HEK293 (cell line): ENCODE results near the gene IGFL2.

ENCODE experiments used
- CTCF ChIA-PET: fragments of 350-600 bp; formaldehyde crosslinking; extraction: SDS; loops from one replicate; lab custom pipeline; 2021; ENCODE audit warnings: antibody characterized with exemption; lab: Yijun Ruan, JAX
- POLR2A ChIA-PET: fragments of 300-600 bp; formaldehyde crosslinking; extraction: SDS; loops from one replicate; lab custom pipeline; 2020; ENCODE audit warnings: antibody characterized with exemption, inconsistent platforms; lab: Yijun Ruan, JAX
- H3K27ac ChIP-seq: fragments of 200-500 bp; sonication (Bioruptor generic); 2 replicates; pipeline ENCODE4 v1.5.1; 2014; ENCODE audit warnings: low read depth, low read length, control low read depth, inconsistent platforms; ENCODE audit errors: extremely low read depth
- H3K36me3 ChIP-seq, 2 experiments: fragments of 200-500 bp in 1 of 2; sonication (Bioruptor generic) in 1 of 2; 1 replicate in 1 of 2; 2 replicates in 1 of 2; pipeline ENCODE4 v1.5.1; 2014 to 2017; ENCODE audit warnings: inconsistent platforms in 2 of 2, low read length in 2 of 2; ENCODE audit not compliant: control insufficient read depth in 2 of 2, insufficient read depth in 1 of 2
- H3K4me1 ChIP-seq: fragments of 200-500 bp; sonication (Bioruptor generic); 2 replicates; pipeline ENCODE4 v1.5.1; 2014; ENCODE audit warnings: mild to moderate bottlenecking, low read length, inconsistent platforms; ENCODE audit not compliant: control insufficient read depth, insufficient read depth
- H3K4me3 ChIP-seq: 2 replicates; pipeline ENCODE4 v1.5.1; 2011; ENCODE audit warnings: low read depth, mild to moderate bottlenecking, control low read depth, low read length, moderate library complexity
- H3K9me3 ChIP-seq: fragments of 200-500 bp; sonication (Bioruptor generic); 2 replicates; pipeline ENCODE4 v1.5.1; 2014; ENCODE audit warnings: low read depth, low read length, inconsistent platforms; ENCODE audit not compliant: control insufficient read depth, insufficient read depth
- KLF17 ChIP-seq: fragments of 450-650 bp; formaldehyde crosslinking; IDR thresholded peaks from 2 replicates; pipeline ENCODE4 v1.5.1; 2016; ENCODE audit warnings: missing biosample characterization, missing genetic modification characterization
- OSR2 ChIP-seq: fragments of 450-650 bp; formaldehyde crosslinking; IDR thresholded peaks from 2 replicates; pipeline ENCODE4 v1.5.1; 2016; ENCODE audit warnings: missing biosample characterization, missing genetic modification characterization
- PATZ1 ChIP-seq: fragments of 450-650 bp; formaldehyde crosslinking; IDR thresholded peaks from 2 replicates; pipeline ENCODE4 v1.5.1; 2016; ENCODE audit warnings: missing biosample characterization, missing genetic modification characterization
- PRDM10 ChIP-seq: fragments of 450-650 bp; formaldehyde crosslinking; IDR thresholded peaks from 2 replicates; pipeline ENCODE4 v1.5.1; 2016; ENCODE audit warnings: missing biosample characterization, missing genetic modification characterization
- SETDB1 ChIP-seq: IDR thresholded peaks from one replicate; pipeline ENCODE4 v1.6.1; 2017; ENCODE audit warnings: mild to moderate bottlenecking, low read length, moderate library complexity, mixed read lengths; ENCODE audit not compliant: insufficient read length
- SP7 ChIP-seq: fragments of 450-650 bp; formaldehyde crosslinking; IDR thresholded peaks from 2 replicates; pipeline ENCODE4 v1.5.1; 2016; ENCODE audit warnings: missing biosample characterization, missing genetic modification characterization
- YY1 ChIP-seq: fragments of 450-650 bp; formaldehyde crosslinking; IDR thresholded peaks from 2 replicates; pipeline ENCODE4 v1.5.1; 2018; ENCODE audit warnings: missing biosample characterization, missing genetic modification characterization
- ZFP3 ChIP-seq: fragments of 450-650 bp; formaldehyde crosslinking; IDR thresholded peaks from 2 replicates; pipeline ENCODE4 v1.5.1; 2016; ENCODE audit warnings: low read depth, missing biosample characterization, missing genetic modification characterization
- ZNF10 ChIP-seq: fragments of 450-650 bp; formaldehyde crosslinking; IDR thresholded peaks from 2 replicates; pipeline ENCODE4 v1.5.1; 2017; ENCODE audit warnings: missing biosample characterization, missing genetic modification characterization
- ZNF132 ChIP-seq: fragments of 450-650 bp; formaldehyde crosslinking; IDR thresholded peaks from 2 replicates; pipeline ENCODE4 v1.5.1; 2017; ENCODE audit warnings: missing biosample characterization, missing genetic modification characterization, borderline replicate concordance
- ZNF138 ChIP-seq: fragments of 450-650 bp; formaldehyde crosslinking; IDR thresholded peaks from 2 replicates; pipeline ENCODE4 v1.5.1; 2016; ENCODE audit warnings: missing biosample characterization, missing genetic modification characterization, borderline replicate concordance
- ZNF155 ChIP-seq: fragments of 450-650 bp; formaldehyde crosslinking; IDR thresholded peaks from 2 replicates; pipeline ENCODE4 v1.5.1; 2016; ENCODE audit warnings: missing biosample characterization, missing genetic modification characterization
- ZNF214 ChIP-seq: fragments of 450-650 bp; formaldehyde crosslinking; IDR thresholded peaks from 2 replicates; pipeline ENCODE4 v1.5.1; 2017; ENCODE audit warnings: missing biosample characterization, mild to moderate bottlenecking, missing genetic modification characterization, borderline replicate concordance
- ZNF23 ChIP-seq: fragments of 450-650 bp; formaldehyde crosslinking; IDR thresholded peaks from 2 replicates; pipeline ENCODE4 v1.5.1; 2016; ENCODE audit warnings: missing biosample characterization, missing genetic modification characterization, borderline replicate concordance
- ZNF280C ChIP-seq: fragments of 450-650 bp; formaldehyde crosslinking; IDR thresholded peaks from 2 replicates; pipeline ENCODE4 v1.5.1; 2016; ENCODE audit warnings: missing biosample characterization, missing genetic modification characterization
- ZNF292 ChIP-seq: fragments of 450-650 bp; formaldehyde crosslinking; IDR thresholded peaks from 2 replicates; pipeline ENCODE4 v1.5.1; 2016; ENCODE audit warnings: low read depth, missing biosample characterization, missing genetic modification characterization, borderline replicate concordance
- ZNF324 ChIP-seq: fragments of 450-650 bp; formaldehyde crosslinking; IDR thresholded peaks from 2 replicates; pipeline ENCODE4 v1.5.1; 2016; ENCODE audit warnings: missing biosample characterization, missing genetic modification characterization
- ZNF350 ChIP-seq: fragments of 450-650 bp; formaldehyde crosslinking; IDR thresholded peaks from 2 replicates; pipeline ENCODE4 v1.5.0; 2017; ENCODE audit warnings: missing biosample characterization, mild to moderate bottlenecking, missing genetic modification characterization
- ZNF510 ChIP-seq: fragments of 450-650 bp; formaldehyde crosslinking; IDR thresholded peaks from 2 replicates; pipeline ENCODE4 v1.5.1; 2018; ENCODE audit warnings: mild to moderate bottlenecking, missing genetic modification characterization, missing biosample characterization; ENCODE audit not compliant: insufficient replicate concordance
- ZNF610 ChIP-seq: fragments of 450-650 bp; formaldehyde crosslinking; IDR thresholded peaks from 2 replicates; pipeline ENCODE4 v1.5.1; 2016; ENCODE audit warnings: missing biosample characterization, missing genetic modification characterization, borderline replicate concordance
- ZNF626 ChIP-seq: fragments of 450-650 bp; sonication (Bioruptor Pico); formaldehyde crosslinking; IDR thresholded peaks from 2 replicates; pipeline ENCODE4 v1.5.1; 2018; ENCODE audit warnings: missing biosample characterization, missing genetic modification characterization, inconsistent platforms
- ZNF629 ChIP-seq: fragments of 450-650 bp; formaldehyde crosslinking; IDR thresholded peaks from 2 replicates; pipeline ENCODE4 v1.5.1; 2017; ENCODE audit warnings: missing biosample characterization, missing genetic modification characterization
- ZNF658 ChIP-seq: fragments of 450-650 bp; formaldehyde crosslinking; IDR thresholded peaks from 2 replicates; pipeline ENCODE4; 2016; ENCODE audit warnings: missing biosample characterization, missing genetic modification characterization
- ZNF670 ChIP-seq: fragments of 450-650 bp; formaldehyde crosslinking; IDR thresholded peaks from 2 replicates; pipeline ENCODE4 v1.5.1; 2016; ENCODE audit warnings: missing biosample characterization, missing genetic modification characterization, low read depth
- ZNF692 ChIP-seq: fragments of 450-650 bp; formaldehyde crosslinking; IDR thresholded peaks from 2 replicates; pipeline ENCODE4 v1.5.1; 2016; ENCODE audit warnings: missing biosample characterization, missing genetic modification characterization
- ZNF785 ChIP-seq: fragments of 450-650 bp; formaldehyde crosslinking; IDR thresholded peaks from 2 replicates; pipeline ENCODE4 v1.5.1; 2016; ENCODE audit warnings: missing biosample characterization, missing genetic modification characterization
- ZNF791 ChIP-seq: fragments of 450-650 bp; formaldehyde crosslinking; IDR thresholded peaks from 2 replicates; pipeline ENCODE4 v1.5.1; 2016; ENCODE audit warnings: missing biosample characterization, missing genetic modification characterization
- ZNF830 ChIP-seq: fragments of 450-650 bp; IDR thresholded peaks from 2 replicates; pipeline ENCODE4 v1.5.0; 2018; ENCODE audit warnings: missing biosample characterization, missing genetic modification characterization, low read depth, mild to moderate bottlenecking, moderate library complexity

Gene IGFL2

GRCh38 chr19:46133101-46133627 lies 14.9 kb upstream of the IGFL2 start:
- POLR2A ChIA-PET, result interaction anchor here (1.1 to 1.5 kb wide), 2 partner anchors 17 to 78 kb away, joined by 3 read pairs; no protein-coding TSS in a partner anchor
- TF ChIP-seq ZNF280C (tag by site-specific recombination), result no peak
- peak; percentile 51 for TF ChIP-seq SETDB1
- TF ChIP-seq ZNF214 (tag by site-specific recombination), result no peak
- TF ChIP-seq ZNF785 (tag by site-specific recombination), result no peak
- TF ChIP-seq PRDM10 (tag by site-specific recombination), result peak; percentile 74
- TF ChIP-seq ZFP3 (tag by site-specific recombination), result no peak
- no peak for TF ChIP-seq ZNF138 (tag by site-specific recombination)
- TF ChIP-seq SP7 (tag by site-specific recombination), result peak; percentile 44
- TF ChIP-seq ZNF658 (tag by site-specific recombination), result no peak
- TF ChIP-seq ZNF324, result no peak
- no peak for TF ChIP-seq PATZ1 (tag by site-specific recombination)
- TF ChIP-seq ZNF791 (tag by site-specific recombination), result no peak
- TF ChIP-seq ZNF292 (tag by site-specific recombination), result no peak
- TF ChIP-seq ZNF629 (tag by site-specific recombination), result peak; percentile 55; the same call in 1 of the 2 replicates
- TF ChIP-seq KLF17 (tag by site-specific recombination), result no peak
- no peak for TF ChIP-seq ZNF626 (tag by site-specific recombination)
- TF ChIP-seq ZNF830 (tag by site-specific recombination), result no peak
- no peak for TF ChIP-seq ZNF510 (tag by site-specific recombination)
- no peak for TF ChIP-seq ZNF10 (tag by site-specific recombination)
- TF ChIP-seq ZNF692 (tag by site-specific recombination), result no peak
- no peak for TF ChIP-seq ZNF155 (tag by site-specific recombination)
- no peak for TF ChIP-seq ZNF610 (tag by site-specific recombination)
- TF ChIP-seq YY1 (tag by site-specific recombination), result no peak
- TF ChIP-seq ZNF132 (tag by site-specific recombination), result no peak
- no peak for TF ChIP-seq ZNF23 (tag by site-specific recombination)
- peak; percentile 97 for TF ChIP-seq ZNF350 (tag by site-specific recombination)
- TF ChIP-seq OSR2, result 0 out of 2 replicates have a peak, but pooled peaks have one; percentile 16
- no peak for TF ChIP-seq ZNF670 (tag by site-specific recombination)

More at GRCh38 chr19:46133101-46133627, 14.9 kb upstream of the IGFL2 start:
- no peaks in the 10 kb centered on the region; the same call in 1 of the 2 replicates for H3K9me3 ChIP-seq
- no peak overlapping the region for H3K4me3 ChIP-seq
- H3K4me1 ChIP-seq, result peaks cover 10% of the 10 kb centered on the region
- CTCF ChIA-PET, result interaction anchor here (0.6 to 2.4 kb wide), 3 partner anchors 50 to 270 kb away, joined by 3 to 5 read pairs (median 3); no protein-coding TSS in a partner anchor
- peak overlapping the region; percentile 96 for H3K27ac ChIP-seq
- H3K36me3 ChIP-seq, result no peaks in the 10 kb centered on the region
